Ovary (tissue), 9 donors: ENCODE measurements around the gene SREBF1. TPM values are rescaled to one million over a fixed set of nuclear protein-coding genes. Genes with fewer than 3 reads are reported as not detected.

Source experiments
- DNase-seq, 5 donors: peaks; one replicate each; pipeline ENCODE4 v3.0.0-alpha.2; 2019 to 2020
- H3K27ac ChIP-seq, 2 donors: fragments of 200-600 bp; one replicate each; pipeline versions ENCODE4 v1.5.1 to v1.8.0; 2019 to 2022
- H3K27me3 ChIP-seq: fragments of 200-600 bp; one replicate; pipeline ENCODE4 v1.8.0; 2022
- H3K36me3 ChIP-seq: fragments of 200-600 bp; sonication (generic); one replicate; pipeline ENCODE4 v1.5.1; 2019
- H3K4me1 ChIP-seq: one replicate; pipeline ENCODE4 v1.8.1; 2013; ENCODE audit warnings: mild to moderate bottlenecking, moderate library complexity; ENCODE audit not compliant: insufficient read depth
- H3K4me3 ChIP-seq: fragments of 200-600 bp; sonication (generic); one replicate; pipeline ENCODE4 v1.5.1; 2017
- H3K9me3 ChIP-seq, 2 donors: fragments of 200-600 bp in 1 of 2; sonication (generic) in 1 of 2; one replicate each; pipeline versions ENCODE4 v1.5.1 to v1.8.1; 2013 to 2019; ENCODE audit warnings: mild to moderate bottlenecking in 1 of 2, moderate library complexity in 1 of 2
- CTCF ChIP-seq, 3 donors: fragments of 450-650 bp in 2 of 3; fragments of 200-600 bp in 1 of 3; IDR thresholded peaks; one replicate each; pipeline versions ENCODE4 v1.5.1 to v1.8.0; 2016 to 2022; ENCODE audit warnings: antibody characterized with exemption in 3 of 3, mild to moderate bottlenecking in 1 of 3
- EP300 ChIP-seq: sonication (generic); formaldehyde crosslinking; IDR thresholded peaks from one replicate; pipeline ENCODE4 v1.6.1; 2017; ENCODE audit warnings: antibody characterized with exemption
- POLR2A ChIP-seq: fragments of 450-650 bp; IDR thresholded peaks from one replicate; pipeline ENCODE4 v1.6.1; 2017; ENCODE audit warnings: antibody characterized with exemption, mild to moderate bottlenecking, moderate library complexity
- WGBS, 3 donors: extraction: QIAGEN DNeasy Blood & Tissue Kit in 1 of 3; methylation state at CpG; one replicate each; pipeline versions ENCODE4 v1.1.5 to v1.1.7; 2013 to 2017; 5-methylcytosine and 5-hydroxymethylcytosine counted together
- intact Hi-C, 4 donors: fragments of 100-400 bp; cut with DNase I; formaldehyde crosslinking; loops; one replicate each; pipeline versions ENCODE4 v1.11.0 to v1.15.1; 2022 to 2023
- polyA plus RNA-seq, 2 donors: library from polyadenylated mRNA; stranded (reverse); fragments of 200-250 nt in 1 of 2; fragments of 350-450 nt in 1 of 2; fragmentation: Illumina TruSeq in 1 of 2; extraction: RNeasy Lipid Tissue Mini Kit (QIAGEN cat#74804) in 1 of 2; gene quantifications; one replicate each; pipeline ENCODE4 v1.2.3, GENCODE V29; 2013 to 2014
- total RNA-seq, 7 donors: library from RNA; depleted of rRNA in 2 of 7; stranded (reverse); fragments of >200 nt in 2 of 7; fragmentation: NEBNext Ultra II Directional in 3 of 7; extraction: Animal tissue kit (Norgen Biotek cat#: 25700) in 3 of 7; gene quantifications; one replicate each; pipeline versions ENCODE4 v1.1.0 to v1.2.4, GENCODE V29; 2016 to 2023
- donor health status: DM: no; HTN: no; CAD: no; lungs with moderate emphysema.
- donor health status: DM: no; HTN: no; CAD: no.
- donor health status: Bipolar disorder and iron deficiency.
- donor health status: DM: yes; HTN: yes; CAD: no.
- donor health status: DM: no; HTN: no; CAD: no.
- donor health status: DM: yes; HTN: yes; CAD: no.

The SREBF1 gene
- total and polyA plus RNA-seq, 9 donors: 24.3 to 190 (median 88.2) TPM

- WGBS, 3 donors: 66 to 75% (median 72%) methylated on average over 10 to 11 of the region's 11 CpGs
- no peaks in the 10 kb centered on the region for H3K36me3 ChIP-seq
- peak; percentile 55 to 68 (median 64) for DNase-seq
- peak overlapping the region; percentile 91 to 99 for H3K27ac ChIP-seq
- no peaks in the 10 kb centered on the region for H3K27me3 ChIP-seq
- no peaks in the 10 kb centered on the region for H3K9me3 ChIP-seq
- peaks cover 26% of the 10 kb centered on the region for H3K4me1 ChIP-seq
- intact Hi-C loops: no loop called here
- TF ChIP-seq CTCF (IDR thresholded peaks at IDR 0.05) (no peak), EP300 (no peak), POLR2A (no peak)
- no peak overlapping the region for H3K4me3 ChIP-seq
Observed at GRCh38 chr17:17837966-17838962, 1.5 kb upstream of the SREBF1 start.

GRCh38 chr17:17837380-17837821 is 615 bp upstream of the SREBF1 start:
- TF ChIP-seq CTCF (IDR thresholded peaks at IDR 0.05) (no peak), POLR2A (no peak), EP300 (no peak)
- intact Hi-C loops: no loop called here
- Histone ChIP-seq H3K4me1 (peaks cover 26% of the 10 kb centered on the region), H3K27ac (peak overlapping the region; percentile 91 to 99), H3K36me3 (no peaks in the 10 kb centered on the region), H3K27me3 (no peaks in the 10 kb centered on the region), H3K4me3 (peak overlapping the region; percentile 76), H3K9me3 (no peaks in the 10 kb centered on the region)
- peak in 4 of 5 donors; percentile 33 to 58 (median 40) for DNase-seq
- WGBS, 3 donors: 50 to 80% (median 72%) methylated on average over 3 of the region's 3 CpGs

GRCh38 chr17:17836250-17836817 is 452 bp downstream of the SREBF1 start:
- 0 to 1% (median 1%) methylated on average over 24 to 69 of the region's 69 CpGs for WGBS, 3 donors
- TF ChIP-seq EP300 (peak; percentile 65), CTCF (IDR thresholded peaks at IDR 0.05) (no peak), POLR2A (peak; percentile 91)
- H3K9me3 ChIP-seq: no peaks in the 10 kb centered on the region
- peaks cover 23% of the 10 kb centered on the region for H3K4me1 ChIP-seq
- peak; percentile 97 to 99 (median 98) for DNase-seq
- H3K36me3 ChIP-seq: no peaks in the 10 kb centered on the region
- no peaks in the 10 kb centered on the region for H3K27me3 ChIP-seq
- intact Hi-C loops: no loop called here
- peak overlapping the region; percentile 91 to 99 for H3K27ac ChIP-seq
- H3K4me3 ChIP-seq: peak overlapping the region; percentile 76

GRCh38 chr17:17835415-17836249 is 1.2 kb downstream of the SREBF1 start:
- peaks cover 23% of the 10 kb centered on the region for H3K4me1 ChIP-seq
- H3K4me3 ChIP-seq: peak overlapping the region; percentile 76
- 20 to 26% (median 22%) methylated on average over 25 of the region's 25 CpGs for WGBS, 3 donors
- no peak for TF ChIP-seq EP300
- TF ChIP-seq CTCF (IDR thresholded peaks at IDR 0.05): peak in 1 of 3 donors; percentile 5
- TF ChIP-seq POLR2A: no peak
- no peaks in the 10 kb centered on the region for H3K9me3 ChIP-seq
- intact Hi-C loops: no loop called here
- DNase-seq: peak in 1 of 5 donors; percentile 34
- peak overlapping the region; percentile 91 to 99 for H3K27ac ChIP-seq
- H3K36me3 ChIP-seq: no peaks in the 10 kb centered on the region
- H3K27me3 ChIP-seq: no peaks in the 10 kb centered on the region
